ENCODE results near the gene CETP. TPM values are rescaled to one million over a fixed set of nuclear protein-coding genes. Genes with fewer than 3 reads are reported as not detected.
A peak's percentile ranks its signal among the peaks of the same experiment; 100 is the strongest.

CETP gene, protein sequence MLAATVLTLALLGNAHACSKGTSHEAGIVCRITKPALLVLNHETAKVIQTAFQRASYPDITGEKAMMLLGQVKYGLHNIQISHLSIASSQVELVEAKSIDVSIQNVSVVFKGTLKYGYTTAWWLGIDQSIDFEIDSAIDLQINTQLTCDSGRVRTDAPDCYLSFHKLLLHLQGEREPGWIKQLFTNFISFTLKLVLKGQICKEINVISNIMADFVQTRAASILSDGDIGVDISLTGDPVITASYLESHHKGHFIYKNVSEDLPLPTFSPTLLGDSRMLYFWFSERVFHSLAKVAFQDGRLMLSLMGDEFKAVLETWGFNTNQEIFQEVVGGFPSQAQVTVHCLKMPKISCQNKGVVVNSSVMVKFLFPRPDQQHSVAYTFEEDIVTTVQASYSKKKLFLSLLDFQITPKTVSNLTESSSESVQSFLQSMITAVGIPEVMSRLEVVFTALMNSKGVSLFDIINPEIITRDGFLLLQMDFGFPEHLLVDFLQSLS
- polyA plus RNA-seq (2013, experiment 1 of 2): 0.26 TPM
- not detected for polyA plus RNA-seq (2013, experiment 2 of 2)

GRCh38 chr16:56961851-56962281 is at the start of gene CETP:
Gene CETP, plus strand, starts transcription at chr16:56961950. Its CDS starts 30 bp downstream, at chr16:56961980.
- WGBS, 2 experiments (ENCODE audit: insufficient coverage in 2 of 2): 90 to 98% methylated on average over 4 to 11 of the region's 12 CpGs
- H3K36me3 ChIP-seq (ENCODE audit: control insufficient read depth, insufficient read depth, low read length): no peaks in the 10 kb centered on the region
- H3K9me3 ChIP-seq (ENCODE audit: control insufficient read depth, low read length): no peaks in the 10 kb centered on the region
- H3K4me1 ChIP-seq (ENCODE audit: control insufficient read depth, insufficient read depth, low read length, poor library complexity, severe bottlenecking): no peaks in the 10 kb centered on the region
- H3K4me3 ChIP-seq (ENCODE audit: extremely low read depth, insufficient read depth, low read length, poor library complexity, severe bottlenecking): no peak within 1 kb of the TSS
- H3K27ac ChIP-seq (ENCODE audit: low read depth, low read length, severe bottlenecking): no peak within 1 kb of the TSS

DNA sequence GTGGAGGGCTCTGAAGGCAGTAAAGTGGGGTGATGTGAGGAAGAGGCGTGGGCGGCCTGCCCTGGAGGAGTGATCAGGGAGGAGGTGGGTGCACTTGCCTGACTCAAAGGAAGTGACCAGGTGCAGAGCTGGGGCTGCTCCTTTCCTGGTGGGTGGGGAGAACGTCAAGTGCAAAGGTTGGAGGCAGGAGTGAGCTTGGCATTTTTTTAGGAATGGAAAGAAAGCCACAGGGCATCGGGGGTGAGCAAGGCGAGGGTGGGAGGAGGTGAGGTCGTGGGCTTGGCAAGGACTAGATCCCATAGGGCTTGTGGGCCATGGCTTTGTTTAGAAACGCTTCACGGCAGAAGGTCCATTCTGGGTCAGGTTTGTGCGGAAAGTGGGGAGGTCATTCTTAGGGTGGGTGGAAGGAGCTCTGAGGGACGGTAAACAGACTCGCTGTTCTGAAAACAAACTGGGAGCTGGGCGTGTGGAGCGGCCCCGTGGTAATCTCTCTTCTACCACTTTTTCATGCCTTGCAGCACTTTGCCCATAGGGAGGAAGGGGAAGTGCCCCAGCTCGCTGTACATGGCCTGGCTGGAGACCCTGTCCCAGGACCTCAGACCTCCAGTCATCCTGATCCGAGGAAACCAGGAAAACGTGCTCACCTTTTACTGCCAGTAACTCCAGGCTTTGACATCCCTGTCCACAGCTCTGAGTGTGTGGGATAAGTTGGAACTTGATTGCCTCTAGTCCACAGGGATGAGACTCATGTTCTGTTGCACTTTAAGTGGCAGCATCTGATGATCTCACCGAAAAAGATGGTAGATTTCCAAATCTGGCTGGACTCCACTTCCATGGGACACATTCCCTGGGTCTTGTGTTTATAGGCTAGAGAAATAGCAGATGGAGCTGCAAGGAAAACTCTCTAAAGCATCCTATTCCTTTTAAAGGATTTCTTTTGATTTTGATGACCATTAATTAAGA is 48.7 kb upstream of the CETP start:
- 95 to 97% methylated on average over 10 to 13 of the region's 18 CpGs for WGBS, 2 experiments (ENCODE audit: insufficient coverage in 2 of 2)
- H3K36me3 ChIP-seq (ENCODE audit: control insufficient read depth, insufficient read depth, low read length): no peaks in the 10 kb centered on the region
- no peak overlapping the region for H3K4me3 ChIP-seq (ENCODE audit: extremely low read depth, insufficient read depth, low read length, poor library complexity, severe bottlenecking)
- H3K27ac ChIP-seq (ENCODE audit: low read depth, low read length, severe bottlenecking): peak overlapping the region; percentile 88
- peaks cover 40% of the 10 kb centered on the region for H3K4me1 ChIP-seq (ENCODE audit: control insufficient read depth, insufficient read depth, low read length, poor library complexity, severe bottlenecking)
- no peaks in the 10 kb centered on the region for H3K9me3 ChIP-seq (ENCODE audit: control insufficient read depth, low read length)

GRCh38 chr16:56914896-56915295 is 46.9 kb upstream of the CETP start:
- H3K27ac ChIP-seq (ENCODE audit: low read depth, low read length, severe bottlenecking): no peak overlapping the region
- peaks cover 32% of the 10 kb centered on the region for H3K4me1 ChIP-seq (ENCODE audit: control insufficient read depth, insufficient read depth, low read length, poor library complexity, severe bottlenecking)
- H3K36me3 ChIP-seq (ENCODE audit: control insufficient read depth, insufficient read depth, low read length): no peaks in the 10 kb centered on the region
- no peaks in the 10 kb centered on the region for H3K9me3 ChIP-seq (ENCODE audit: control insufficient read depth, low read length)
- 70 to 83% methylated on average over 6 to 7 of the region's 7 CpGs for WGBS, 2 experiments (ENCODE audit: insufficient coverage in 2 of 2)
- no peak overlapping the region for H3K4me3 ChIP-seq (ENCODE audit: extremely low read depth, insufficient read depth, low read length, poor library complexity, severe bottlenecking)

GRCh38 chr16:56915336-56916119 is 46.2 kb upstream of the CETP start:
- H3K4me3 ChIP-seq (ENCODE audit: extremely low read depth, insufficient read depth, low read length, poor library complexity, severe bottlenecking): no peak overlapping the region
- 87 to 92% methylated on average over 11 to 12 of the region's 13 CpGs for WGBS, 2 experiments (ENCODE audit: insufficient coverage in 2 of 2)
- H3K4me1 ChIP-seq (ENCODE audit: control insufficient read depth, insufficient read depth, low read length, poor library complexity, severe bottlenecking): peaks cover 26% of the 10 kb centered on the region
- no peak overlapping the region for H3K27ac ChIP-seq (ENCODE audit: low read depth, low read length, severe bottlenecking)
- H3K9me3 ChIP-seq (ENCODE audit: control insufficient read depth, low read length): no peaks in the 10 kb centered on the region
- no peaks in the 10 kb centered on the region for H3K36me3 ChIP-seq (ENCODE audit: control insufficient read depth, insufficient read depth, low read length)

DNA sequence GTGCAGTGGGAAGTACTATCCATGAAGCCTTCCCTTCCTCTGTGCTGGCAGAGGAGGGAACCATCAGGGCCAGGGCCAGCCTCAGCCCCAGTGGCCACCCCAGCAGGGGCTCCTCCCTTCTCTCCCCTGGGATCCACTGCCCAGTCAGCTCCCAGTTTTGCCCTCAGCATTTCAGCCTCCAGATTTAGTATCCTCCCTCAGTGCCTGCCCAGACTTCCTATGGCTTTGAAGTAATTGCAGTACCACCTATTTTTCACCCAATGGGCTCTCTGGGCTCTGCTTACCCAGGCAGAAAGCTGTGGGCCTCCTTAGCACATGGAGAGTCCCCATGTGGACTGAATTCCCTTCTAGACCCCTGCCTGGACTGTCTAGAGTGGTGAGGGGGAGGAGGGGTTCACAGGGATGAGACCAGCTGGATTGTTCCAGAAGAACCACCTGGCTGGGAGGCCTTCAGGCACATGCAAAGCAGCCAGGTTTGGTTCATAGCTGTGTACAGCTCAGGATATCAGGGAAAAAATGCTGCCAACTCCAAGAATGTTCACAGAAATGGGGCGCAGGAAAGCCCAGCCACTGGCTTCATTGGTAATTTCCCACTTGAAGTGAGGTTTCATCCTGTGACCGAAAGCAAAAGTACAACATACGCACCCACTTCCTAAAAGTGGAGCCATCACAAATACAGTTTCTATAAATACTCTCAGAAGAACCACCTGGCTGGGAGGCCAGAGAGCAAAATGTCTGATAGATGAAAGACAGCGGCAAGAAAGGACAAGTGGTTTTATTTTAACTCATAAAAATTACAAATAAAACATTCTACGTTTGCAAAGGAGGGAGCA is 45.0 kb upstream of the CETP start:
- 88 to 96% methylated on average over 2 to 3 of the region's 5 CpGs for WGBS, 2 experiments (ENCODE audit: insufficient coverage in 2 of 2)
- Histone ChIP-seq H3K36me3 (ENCODE audit: control insufficient read depth, insufficient read depth, low read length) (no peaks in the 10 kb centered on the region), H3K4me1 (ENCODE audit: control insufficient read depth, insufficient read depth, low read length, poor library complexity, severe bottlenecking) (peaks cover 16% of the 10 kb centered on the region), H3K9me3 (ENCODE audit: control insufficient read depth, low read length) (no peaks in the 10 kb centered on the region), H3K27ac (ENCODE audit: low read depth, low read length, severe bottlenecking) (no peak overlapping the region), H3K4me3 (ENCODE audit: extremely low read depth, insufficient read depth, low read length, poor library complexity, severe bottlenecking) (no peak overlapping the region)

DNA sequence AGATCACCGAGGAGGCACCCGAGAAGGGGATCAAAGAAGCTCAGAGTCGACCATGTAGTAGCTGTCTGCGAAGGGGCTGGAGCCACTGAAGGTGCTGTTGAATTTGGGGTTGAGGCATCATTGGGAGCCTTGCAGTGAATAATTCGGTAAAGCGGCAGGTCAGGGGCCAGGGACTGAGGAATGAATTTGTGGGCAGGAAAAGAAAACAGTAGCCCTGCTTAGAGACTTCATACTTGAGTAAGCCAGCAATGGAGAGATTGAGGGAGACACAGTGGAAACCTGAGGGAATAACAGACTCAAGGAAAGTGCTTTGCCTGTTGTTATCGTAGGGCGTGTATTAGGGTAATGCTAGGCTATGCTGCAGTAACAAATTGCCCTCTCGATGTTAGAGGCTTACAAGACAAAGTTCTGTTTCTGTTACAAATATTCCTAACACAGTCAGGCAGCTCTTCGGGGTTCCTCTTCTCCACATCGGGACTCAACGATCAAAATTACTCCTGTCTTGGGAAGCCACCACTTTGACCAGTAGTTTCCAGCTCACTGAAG is 43.2 kb upstream of the CETP start:
- no peak overlapping the region for H3K27ac ChIP-seq (ENCODE audit: low read depth, low read length, severe bottlenecking)

DNA sequence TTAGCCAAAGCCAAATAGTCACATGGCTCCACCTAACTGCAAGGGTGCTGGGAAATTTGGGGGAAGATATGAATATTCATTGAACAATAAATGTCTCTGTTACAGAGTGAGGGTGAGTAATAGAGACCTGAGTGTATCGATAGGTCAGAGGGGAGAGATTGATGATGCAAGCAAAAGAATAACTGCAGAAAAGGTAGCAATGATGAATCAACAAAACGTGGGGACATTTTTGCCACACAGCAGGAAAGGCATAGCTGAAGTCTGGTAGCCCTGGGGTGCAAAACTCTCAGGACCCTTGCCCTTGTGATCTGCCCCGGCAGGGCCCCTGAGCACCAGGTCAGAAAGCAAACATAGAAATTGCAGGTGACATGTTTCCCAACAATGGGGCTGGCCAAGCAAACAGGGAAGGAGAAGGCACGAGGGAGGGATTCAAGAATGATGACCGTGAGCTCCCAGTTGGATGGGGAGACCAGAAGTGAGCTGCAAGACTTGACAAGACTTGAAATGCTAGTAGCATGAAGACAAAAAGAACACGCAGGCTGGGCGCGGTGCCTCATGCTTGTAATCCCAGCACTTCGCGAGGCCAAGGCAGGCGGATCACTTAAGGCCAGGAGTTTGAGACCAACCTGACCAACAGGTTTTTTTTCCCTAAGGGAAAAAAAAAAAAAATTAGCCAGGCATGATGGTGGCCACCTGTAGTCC is 42.5 kb upstream of the CETP start:
- Histone ChIP-seq H3K27ac (ENCODE audit: low read depth, low read length, severe bottlenecking) (no peak overlapping the region), H3K4me3 (ENCODE audit: extremely low read depth, insufficient read depth, low read length, poor library complexity, severe bottlenecking) (no peak overlapping the region), H3K36me3 (ENCODE audit: control insufficient read depth, insufficient read depth, low read length) (no peaks in the 10 kb centered on the region), H3K4me1 (ENCODE audit: control insufficient read depth, insufficient read depth, low read length, poor library complexity, severe bottlenecking) (no peaks in the 10 kb centered on the region), H3K9me3 (ENCODE audit: control insufficient read depth, low read length) (no peaks in the 10 kb centered on the region)
- 90 to 92% methylated on average over 7 to 11 of the region's 11 CpGs for WGBS, 2 experiments (ENCODE audit: insufficient coverage in 2 of 2)

More for the DNA sequence above, 43.2 kb upstream of the CETP start:
- Histone ChIP-seq H3K4me1 (ENCODE audit: control insufficient read depth, insufficient read depth, low read length, poor library complexity, severe bottlenecking) (no peaks in the 10 kb centered on the region), H3K9me3 (ENCODE audit: control insufficient read depth, low read length) (no peaks in the 10 kb centered on the region), H3K4me3 (ENCODE audit: extremely low read depth, insufficient read depth, low read length, poor library complexity, severe bottlenecking) (no peak overlapping the region), H3K36me3 (ENCODE audit: control insufficient read depth, insufficient read depth, low read length) (no peaks in the 10 kb centered on the region)
- 92 to 95% methylated on average over 12 of the region's 12 CpGs for WGBS, 2 experiments (ENCODE audit: insufficient coverage in 2 of 2)

- no peak overlapping the region for H3K27ac ChIP-seq (ENCODE audit: low read depth, low read length, severe bottlenecking)
- no peaks in the 10 kb centered on the region for H3K36me3 ChIP-seq (ENCODE audit: control insufficient read depth, insufficient read depth, low read length)
- H3K9me3 ChIP-seq (ENCODE audit: control insufficient read depth, low read length): no peaks in the 10 kb centered on the region
- WGBS, 2 experiments (ENCODE audit: insufficient coverage in 2 of 2): 90 to 97% methylated on average over 3 of the region's 4 CpGs
- H3K4me3 ChIP-seq (ENCODE audit: extremely low read depth, insufficient read depth, low read length, poor library complexity, severe bottlenecking): no peak overlapping the region
- H3K4me1 ChIP-seq (ENCODE audit: control insufficient read depth, insufficient read depth, low read length, poor library complexity, severe bottlenecking): no peaks in the 10 kb centered on the region
Observed at GRCh38 chr16:56921571-56921970, 40.2 kb upstream of the CETP start.

DNA sequence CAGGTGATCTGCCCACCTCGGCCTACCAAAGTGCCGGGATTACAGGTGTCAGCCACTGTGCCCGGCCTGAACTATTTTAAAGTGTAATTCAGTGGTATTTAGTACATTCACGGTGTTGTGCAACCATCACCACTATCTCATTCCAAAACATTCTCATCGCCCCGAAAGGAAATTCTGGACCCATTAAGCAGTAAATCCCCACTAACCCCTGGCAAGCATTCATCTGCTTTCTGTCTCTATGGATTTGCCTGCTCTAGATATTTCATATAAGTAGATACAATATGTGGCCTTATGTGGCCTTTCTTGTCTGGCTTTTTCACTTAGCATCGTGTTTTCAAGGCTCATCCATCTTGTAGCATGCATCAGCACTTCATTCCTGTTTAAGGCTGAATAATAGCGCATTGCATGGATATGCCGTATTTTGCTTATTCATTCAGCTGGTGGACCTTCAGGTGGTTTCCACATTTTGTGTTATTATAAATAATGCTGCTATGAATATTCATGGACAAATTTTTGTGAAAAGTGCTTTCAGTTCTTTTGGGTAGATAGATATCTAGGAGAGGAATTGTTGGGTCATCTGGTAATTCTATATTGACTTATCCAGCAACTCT is 38.2 kb upstream of the CETP start:
- H3K4me3 ChIP-seq (ENCODE audit: extremely low read depth, insufficient read depth, low read length, poor library complexity, severe bottlenecking): no peak overlapping the region
- no peaks in the 10 kb centered on the region for H3K36me3 ChIP-seq (ENCODE audit: control insufficient read depth, insufficient read depth, low read length)
- no peaks in the 10 kb centered on the region for H3K4me1 ChIP-seq (ENCODE audit: control insufficient read depth, insufficient read depth, low read length, poor library complexity, severe bottlenecking)
- WGBS, 2 experiments (ENCODE audit: insufficient coverage in 2 of 2): 83 to 90% methylated on average over 2 to 5 of the region's 9 CpGs
- no peaks in the 10 kb centered on the region for H3K9me3 ChIP-seq (ENCODE audit: control insufficient read depth, low read length)
- no peak overlapping the region for H3K27ac ChIP-seq (ENCODE audit: low read depth, low read length, severe bottlenecking)
